Mesothelial cell of epicardium (in vitro differentiated cells): ENCODE results near the gene DELE1. TPM values are rescaled to one million over a fixed set of nuclear protein-coding genes. Genes with fewer than 3 reads are reported as not detected.

Experiments used
- DNase-seq, 2 experiments: peaks; one replicate each; pipeline ENCODE4 v3.0.0; 2021; ENCODE audit warnings: low spot score in 2 of 2; ENCODE audit not compliant: unreplicated experiment in 2 of 2
- H3K27ac Mint-ChIP-seq: 2 replicates; pipeline ENCODE4 v1.8.0; 2021; ENCODE audit warnings: mixed read lengths
- H3K27me3 Mint-ChIP-seq: 2 replicates; pipeline ENCODE4 v1.8.0; 2021; ENCODE audit warnings: low read depth, mixed read lengths
- H3K36me3 Mint-ChIP-seq: 2 replicates; pipeline ENCODE4 v1.8.0; 2021; ENCODE audit warnings: mixed read lengths
- H3K4me1 Mint-ChIP-seq: 2 replicates; pipeline ENCODE4 v1.8.0; 2021; ENCODE audit warnings: mixed read lengths
- H3K4me3 Mint-ChIP-seq: 2 replicates; pipeline ENCODE4 v1.8.0; 2021; ENCODE audit warnings: mild to moderate bottlenecking, moderate library complexity, mixed read lengths
- H3K9me3 Mint-ChIP-seq: 2 replicates; pipeline ENCODE4 v1.8.0; 2021; ENCODE audit warnings: mixed read lengths
- CTCF ChIP-seq: fragments of 200-600 bp; sonication (generic); IDR thresholded peaks from one replicate; pipeline ENCODE4 v1.5.0; 2021; ENCODE audit warnings: antibody characterized with exemption; ENCODE audit not compliant: unreplicated experiment
- total RNA-seq: library from RNA; stranded (reverse); gene quantifications from 3 replicates; pipeline ENCODE4 v1.2.1, GENCODE V29; 2021

Gene DELE1
- total RNA-seq, 1 donor from 2014 or later: 91.5 TPM

- H3K27ac Mint-ChIP-seq: peak within 1 kb of the TSS; percentile 99
- H3K27me3 Mint-ChIP-seq: no peaks in the 10 kb centered on the region
- DNase-seq: peak; percentile 90 to 95
- H3K4me1 Mint-ChIP-seq: peaks cover 22% of the 10 kb centered on the region
- peak; percentile 88 for TF ChIP-seq CTCF
- H3K9me3 Mint-ChIP-seq: no peaks in the 10 kb centered on the region
- H3K36me3 Mint-ChIP-seq: peaks cover 5% of the 10 kb centered on the region
- H3K4me3 Mint-ChIP-seq: peak within 1 kb of the TSS; percentile 96
These were observed 45.4 kb downstream of the DELE1 start, which contains the start of gene RNF14 for GRCh38 chr5:141968914-141969608. Gene RNF14, plus strand, starts transcription at chr5:141969105. Its CDS starts 4,484 bp downstream, at chr5:141973589.

GRCh38 chr5:141969783-141970771, 46.4 kb downstream of the DELE1 start:
- H3K27me3 Mint-ChIP-seq: no peaks in the 10 kb centered on the region
- TF ChIP-seq CTCF: no peak
- peaks cover 10% of the 10 kb centered on the region for H3K36me3 Mint-ChIP-seq
- no peaks in the 10 kb centered on the region for H3K9me3 Mint-ChIP-seq
- peak overlapping the region; percentile 96 for H3K4me3 Mint-ChIP-seq
- peaks cover 22% of the 10 kb centered on the region for H3K4me1 Mint-ChIP-seq
- H3K27ac Mint-ChIP-seq: peak overlapping the region; percentile 99
- no peak for DNase-seq

- TF ChIP-seq CTCF: no peak
- Mint-ChIP-seq H3K27ac (no peak overlapping the region), H3K27me3 (no peaks in the 10 kb centered on the region), H3K4me1 (peaks cover 15% of the 10 kb centered on the region), H3K9me3 (no peaks in the 10 kb centered on the region), H3K4me3 (no peak overlapping the region), H3K36me3 (peaks cover 15% of the 10 kb centered on the region)
- DNase-seq: no peak
These were observed 50.4 kb downstream of the DELE1 start for GRCh38 chr5:141973871-141974595.

- H3K4me1 Mint-ChIP-seq: no peaks in the 10 kb centered on the region
- DNase-seq: no peak
- no peaks in the 10 kb centered on the region for H3K27me3 Mint-ChIP-seq
- no peaks in the 10 kb centered on the region for H3K9me3 Mint-ChIP-seq
- H3K4me3 Mint-ChIP-seq: no peak overlapping the region
- no peak for TF ChIP-seq CTCF
- no peak overlapping the region for H3K27ac Mint-ChIP-seq
- H3K36me3 Mint-ChIP-seq: peaks cover 26% of the 10 kb centered on the region
These were observed 52.5 kb downstream of the DELE1 start for GRCh38 chr5:141976176-141976575.

- no peaks in the 10 kb centered on the region for H3K27me3 Mint-ChIP-seq
- H3K27ac Mint-ChIP-seq: no peak overlapping the region
- peaks cover 29% of the 10 kb centered on the region for H3K36me3 Mint-ChIP-seq
- no peaks in the 10 kb centered on the region for H3K4me1 Mint-ChIP-seq
- no peak for TF ChIP-seq CTCF
- no peak overlapping the region for H3K4me3 Mint-ChIP-seq
- no peak for DNase-seq
- no peaks in the 10 kb centered on the region for H3K9me3 Mint-ChIP-seq
These were observed 54.7 kb downstream of the DELE1 start for GRCh38 chr5:141978389-141978788.
